Endothelial cell of umbilical vein (primary cell): ENCODE measurements around the gene MAPT. TPM values are rescaled to one million over a fixed set of nuclear protein-coding genes. Genes with fewer than 3 reads are reported as not detected.

Source experiments
- BruUV-seq: library from RNA; stranded (reverse); fragments of 400-500 nt; replicated peaks from 2 replicates; lab custom pipeline; 2021; lab: Mats Ljungman, UMichigan
- CTCF ChIA-PET: fragments of 300-600, 350-600 bp; sonication (Branson Sonifier 250); formaldehyde crosslinking; loops from one replicate; lab custom pipeline; 2021; ENCODE audit warnings: antibody characterized with exemption, inconsistent platforms; lab: Charles Lee
- POLR2A ChIA-PET: fragments of 300-600, 350-600 bp; sonication (Branson Sonifier 250); formaldehyde crosslinking; loops from one replicate; lab custom pipeline; 2021; ENCODE audit warnings: antibody characterized with exemption, inconsistent platforms; lab: Charles Lee
- DNase-seq: peaks from one replicate; pipeline ENCODE4 v3.0.0-alpha.2; 2011; ENCODE audit warnings: low read depth, low spot score
- FAIRE-seq: peaks from 2 replicates; lab custom pipeline; 2011; peaks lifted over from hg19 to GRCh38; lab: Jason Lieb, UNC
- H2AFZ ChIP-seq: 2 replicates; pipeline ENCODE4 v1.6.0; 2012; ENCODE audit warnings: low read depth, low read length, control low read depth, inconsistent platforms
- H3K27ac ChIP-seq: 2 replicates; pipeline ENCODE4 v1.5.1; 2011; ENCODE audit warnings: low read depth, mild to moderate bottlenecking, control low read depth, low read length, moderate library complexity; ENCODE audit not compliant: insufficient read depth
- H3K27me3 ChIP-seq, 2 experiments: 2 replicates each; pipeline versions ENCODE4 v1.6.0 to v1.6.1; 2011; ENCODE audit warnings: low read length in 2 of 2, mixed read lengths in 1 of 2; ENCODE audit not compliant: control insufficient read depth in 2 of 2, insufficient read depth in 2 of 2
- H3K36me3 ChIP-seq, 2 experiments: 2 replicates in 1 of 2; 3 replicates in 1 of 2; pipeline ENCODE4 v1.5.1; 2011; ENCODE audit warnings: low read length in 2 of 2, mild to moderate bottlenecking in 1 of 2, moderate library complexity in 1 of 2; ENCODE audit not compliant: control insufficient read depth in 2 of 2, insufficient read depth in 2 of 2; ENCODE audit errors: extremely low read depth in 1 of 2
- H3K4me1 ChIP-seq: 3 replicates; pipeline ENCODE4 v1.5.1; 2011; ENCODE audit warnings: mild to moderate bottlenecking, low read length; ENCODE audit not compliant: control insufficient read depth, insufficient read depth; ENCODE audit errors: extremely low read depth
- H3K4me2 ChIP-seq: 2 replicates; pipeline ENCODE4 v1.6.1; 2011; ENCODE audit warnings: low read length, control low read depth, mixed read lengths; ENCODE audit not compliant: insufficient read depth
- H3K4me3 ChIP-seq, 3 experiments: fragments of 200-600 bp in 1 of 3; sonication (generic), shearing (Covaris generic) in 1 of 3; replicated peaks in 1 of 3; 2 replicates each; pipeline ENCODE4 v1.5.1; 2011 to 2016; ENCODE audit warnings: control low read depth in 3 of 3, low read length in 3 of 3, mild to moderate bottlenecking in 2 of 3, inconsistent platforms in 1 of 3, low read depth in 1 of 3, moderate library complexity in 1 of 3; ENCODE audit not compliant: insufficient read depth in 1 of 3
- H3K79me2 ChIP-seq: 2 replicates; pipeline ENCODE4 v1.6.0; 2012; ENCODE audit warnings: low read length, inconsistent platforms; ENCODE audit not compliant: control insufficient read depth, insufficient read depth
- H3K9ac ChIP-seq: replicated peaks from 2 replicates; pipeline ENCODE3; 2011; ENCODE audit warnings: low read length, control low read depth; ENCODE audit not compliant: insufficient read depth; ENCODE audit errors: extremely low read depth
- H3K9me1 ChIP-seq: replicated peaks from 3 replicates; pipeline ENCODE4 v1.6.0; 2011; ENCODE audit warnings: mild to moderate bottlenecking, low read length; ENCODE audit not compliant: control insufficient read depth, insufficient read depth; ENCODE audit errors: extremely low read depth
- H3K9me3 ChIP-seq: replicated peaks from 2 replicates; pipeline ENCODE4 v1.5.1; 2012; ENCODE audit warnings: low read length, inconsistent platforms; ENCODE audit not compliant: control insufficient read depth, insufficient read depth
- H4K20me1 ChIP-seq: replicated peaks from 2 replicates; pipeline ENCODE3; 2011; ENCODE audit warnings: mild to moderate bottlenecking, low read length; ENCODE audit not compliant: control insufficient read depth, insufficient read depth; ENCODE audit errors: extremely low read depth
- CTCF ChIP-seq, 2 donors: IDR thresholded peaks; 1 replicate in 1 of 2; 2 replicates in 1 of 2; pipeline ENCODE4 v1.5.1; 2011; ENCODE audit warnings: low read length in 2 of 2, mild to moderate bottlenecking in 2 of 2, moderate library complexity in 2 of 2, control low read depth in 1 of 2, inconsistent platforms in 1 of 2, low read depth in 1 of 2; ENCODE audit not compliant: insufficient read depth in 1 of 2; ENCODE audit errors: extremely low read depth in 1 of 2
- EZH2 ChIP-seq: IDR thresholded peaks from 2 replicates; pipeline ENCODE4 v1.6.1; 2012; ENCODE audit warnings: borderline replicate concordance, low read depth, mild to moderate bottlenecking, moderate library complexity, low read length, inconsistent platforms; ENCODE audit not compliant: severe bottlenecking
- FOS ChIP-seq: IDR thresholded peaks from 2 replicates; pipeline ENCODE4 v1.6.1; 2011; ENCODE audit warnings: mild to moderate bottlenecking, low read length, moderate library complexity, borderline replicate concordance; ENCODE audit not compliant: insufficient read depth
- GATA2 ChIP-seq: IDR thresholded peaks from 2 replicates; pipeline ENCODE4 v1.7.0; 2011; ENCODE audit warnings: low read depth, mild to moderate bottlenecking, moderate library complexity, mixed read lengths, low read length; ENCODE audit not compliant: insufficient read length, insufficient read depth
- JUN ChIP-seq: IDR thresholded peaks from 2 replicates; pipeline ENCODE4 v1.6.1; 2011; ENCODE audit warnings: borderline replicate concordance, low read depth; ENCODE audit not compliant: insufficient read length, insufficient read depth
- MYC ChIP-seq: IDR thresholded peaks from one replicate; pipeline ENCODE4 v1.6.1; 2011; ENCODE audit warnings: mild to moderate bottlenecking, low read depth, low read length
- POLR2A ChIP-seq: IDR thresholded peaks from 2 replicates; pipeline ENCODE4 v1.6.1; 2012; ENCODE audit warnings: low read depth, mild to moderate bottlenecking, control low read depth, low read length
- POLR2AphosphoS5 ChIP-seq: IDR thresholded peaks from 2 replicates; pipeline ENCODE4 v1.6.1; 2012; ENCODE audit warnings: low read depth, mild to moderate bottlenecking, control low read depth, low read length, moderate library complexity; ENCODE audit not compliant: insufficient read depth
- dilution Hi-C: fragments of 300-500 bp; cut with MboI; formaldehyde crosslinking; loops from one replicate; pipeline ENCODE4 v1.15.0; 2019; ENCODE audit warnings: low sequenced_read_pairs; ENCODE audit not compliant: extremely low pct_ligation_motif_present
- intact Hi-C: fragments of 100-400 bp; cut with micrococcal nuclease; formaldehyde crosslinking; loops from one replicate; pipeline ENCODE4 v1.10.0; 2022
- polyA plus RNA-seq, 4 experiments: library from polyadenylated mRNA; depleted of rRNA in 3 of 4; stranded (reverse) in 3 of 4; unstranded in 1 of 4; fragments of >200 nt; gene quantifications; 2 replicates each; pipeline versions ENCODE4 v1.2.1 to v1.2.3, GENCODE V29; 2011 to 2012; ENCODE audit warnings: missing spikeins in 1 of 4
- total RNA-seq: library from RNA; stranded (reverse); gene quantifications from 2 replicates; pipeline ENCODE4 v1.2.3, GENCODE V29; 2021
- TF ChIP-seq, protein P1 (sequence below): IDR thresholded peaks from 2 replicates; pipeline ENCODE4 v1.6.1; 2011; ENCODE audit not compliant: insufficient read depth, insufficient read length

Gene MAPT
- total and polyA plus RNA-seq, 2 donors (not counting 3 experiments of a cell fraction or from before 2014, with no cell fraction given), result 0.04 to 0.51 TPM

GRCh38 chr17:45900136-45900535 lies 5.8 kb downstream of the MAPT start:
- H3K27me3 ChIP-seq, result peaks cover 36 to 59% of the 10 kb centered on the region in 2 experiments
- dilution Hi-C loops, result no loop called here

More at GRCh38 chr17:45900136-45900535, 5.8 kb downstream of the MAPT start:
- no peak overlapping the region for H3K27ac ChIP-seq
- no peak overlapping the region for H3K4me3 ChIP-seq
- TF ChIP-seq EZH2 (no peak), JUN (no peak), POLR2AphosphoS5 (no peak), GATA2 (no peak), POLR2A (no peak), MYC (no peak), FOS (no peak), CTCF (IDR thresholded peaks at IDR 0.05; ENCODE audit: extremely low read depth in 1 of 2, insufficient read depth in 1 of 2, low read depth in 1 of 2, low read length in 2 of 2) (no peak)
- TF ChIP-seq, protein P1, sequence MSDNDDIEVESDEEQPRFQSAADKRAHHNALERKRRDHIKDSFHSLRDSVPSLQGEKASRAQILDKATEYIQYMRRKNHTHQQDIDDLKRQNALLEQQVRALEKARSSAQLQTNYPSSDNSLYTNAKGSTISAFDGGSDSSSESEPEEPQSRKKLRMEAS, result no peak
- no peaks in the 10 kb centered on the region for H4K20me1 ChIP-seq
- H3K9me1 ChIP-seq, result no peaks in the 10 kb centered on the region
- no peak overlapping the region for H3K4me2 ChIP-seq
- peaks cover under 1% of the 10 kb centered on the region for H3K4me1 ChIP-seq
- H3K9me3 ChIP-seq, result no peaks in the 10 kb centered on the region
- BruUV-seq, result no TSS peak
- no peaks in the 10 kb centered on the region for H3K79me2 ChIP-seq
- no peak overlapping the region for H3K9ac ChIP-seq
- DNase-seq (no peak), FAIRE-seq (no peak)
- no peaks in the 10 kb centered on the region for H3K36me3 ChIP-seq
- CTCF ChIA-PET, result interaction anchor here (0.8 kb wide), 1 partner anchor 69 kb away, joined by 3 read pairs; no protein-coding TSS in a partner anchor
- no peak overlapping the region for H2AFZ ChIP-seq
- intact Hi-C loops, result no loop called here
- POLR2A ChIA-PET, result interaction anchor here (0.5 kb wide), 1 partner anchor 146 kb away, joined by 3 read pairs; no protein-coding TSS in a partner anchor
